Measurements from ENCODE around the gene MTHFS.

The MTHFS gene

GRCh38 chr15:79812541-79812940 is 84.3 kb downstream of the MTHFS start:
- no peak for DNase-seq (ENCODE audit: low read depth)

GRCh38 chr15:79811406-79812405 is 85.1 kb downstream of the MTHFS start:
- no peak for DNase-seq (ENCODE audit: low read depth)

GRCh38 chr15:79804838-79805237 is 92.0 kb downstream of the MTHFS start:
- no peak for DNase-seq (ENCODE audit: low read depth)

GRCh38 chr15:79798311-79798710 is 98.5 kb downstream of the MTHFS start:
- DNase-seq (ENCODE audit: low read depth), result no peak

All from stimulated activated CD8-positive, alpha-beta memory T cell treated with anti-CD3 and anti-CD28 coated beads, Interleukin-4, amount 100 ng/mL, for 24 hours (primary cell).